Skeletal muscle tissue (tissue), 4 donors: ENCODE results near the gene AGO1. TPM values are rescaled to one million over a fixed set of nuclear protein-coding genes. Genes with fewer than 3 reads are reported as not detected.
A peak's percentile ranks its signal among the peaks of the same experiment; 100 is the strongest.
"Not testable (repeated sequence)": the region's sequence is repeated elsewhere in the genome, so short reads cannot be mapped to it uniquely, and the experiment has no call there.

Source experiments
- H3K27ac ChIP-seq: one replicate; pipeline ENCODE4 v1.7.0; 2013; ENCODE audit warnings: mild to moderate bottlenecking, low read depth, low read length, inconsistent platforms
- H3K27me3 ChIP-seq, 3 donors: one replicate each; pipeline ENCODE4 v1.7.0; 2013; ENCODE audit warnings: low read length in 3 of 3; ENCODE audit not compliant: control insufficient read depth in 3 of 3, insufficient read depth in 3 of 3
- H3K36me3 ChIP-seq, 3 donors: one replicate each; pipeline ENCODE4 v1.7.0; 2013; ENCODE audit warnings: low read length in 3 of 3; ENCODE audit not compliant: control insufficient read depth in 3 of 3, insufficient read depth in 3 of 3
- H3K4me1 ChIP-seq, 3 donors: one replicate each; pipeline ENCODE4 v1.7.0; 2013; ENCODE audit warnings: low read length in 3 of 3, mild to moderate bottlenecking in 3 of 3; ENCODE audit not compliant: control insufficient read depth in 3 of 3, insufficient read depth in 3 of 3
- H3K4me3 ChIP-seq, 3 donors: one replicate each; pipeline ENCODE4 v1.7.0; 2013; ENCODE audit warnings: low read length in 3 of 3
- H3K9ac ChIP-seq, 3 donors: one replicate each; pipeline ENCODE4 v1.7.0; 2013; ENCODE audit warnings: low read length in 3 of 3, mild to moderate bottlenecking in 3 of 3, moderate library complexity in 2 of 3, low read depth in 1 of 3
- H3K9me3 ChIP-seq, 3 donors: one replicate each; pipeline ENCODE4 v1.7.0; 2013; ENCODE audit warnings: low read length in 3 of 3; ENCODE audit not compliant: control insufficient read depth in 3 of 3
- total RNA-seq: library from RNA; depleted of rRNA; stranded (reverse); fragments of >200 nt; gene quantifications from one replicate; pipeline ENCODE4 v1.2.3, GENCODE V29; 2014
- donor health status: Osteomylitis.

Gene AGO1
- total RNA-seq, 1 donor from 2014 or later = 5.7 TPM

DNA sequence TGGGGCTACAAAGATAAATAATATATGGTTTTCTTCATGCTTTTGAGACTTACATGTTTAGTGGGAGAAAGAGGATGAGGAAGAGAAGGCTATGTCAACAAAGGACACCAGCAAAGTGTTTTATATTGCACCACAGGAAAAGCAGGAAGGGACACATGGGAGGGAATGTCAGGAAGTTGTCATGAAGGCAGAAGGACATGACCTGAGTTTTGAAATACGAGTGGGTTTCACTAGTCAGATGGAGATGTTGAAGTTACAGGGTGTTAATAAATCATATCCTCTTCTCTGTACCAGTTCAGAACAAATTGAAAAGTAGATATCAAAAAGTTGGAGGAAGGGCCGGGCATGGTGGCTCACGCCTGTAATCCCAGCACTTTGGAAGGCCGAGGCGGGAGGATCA lies 18.2 kb upstream of the AGO1 start:
- Histone ChIP-seq H3K9ac (no peak overlapping the region), H3K4me1 (no peaks in the 10 kb centered on the region), H3K4me3 (no peak overlapping the region), H3K36me3 (no peaks in the 10 kb centered on the region), H3K27ac (no peak overlapping the region), H3K9me3 (no peaks in the 10 kb centered on the region), H3K27me3 (peaks cover 0 to 2% (median 0%) of the 10 kb centered on the region in 3 donors)

DNA sequence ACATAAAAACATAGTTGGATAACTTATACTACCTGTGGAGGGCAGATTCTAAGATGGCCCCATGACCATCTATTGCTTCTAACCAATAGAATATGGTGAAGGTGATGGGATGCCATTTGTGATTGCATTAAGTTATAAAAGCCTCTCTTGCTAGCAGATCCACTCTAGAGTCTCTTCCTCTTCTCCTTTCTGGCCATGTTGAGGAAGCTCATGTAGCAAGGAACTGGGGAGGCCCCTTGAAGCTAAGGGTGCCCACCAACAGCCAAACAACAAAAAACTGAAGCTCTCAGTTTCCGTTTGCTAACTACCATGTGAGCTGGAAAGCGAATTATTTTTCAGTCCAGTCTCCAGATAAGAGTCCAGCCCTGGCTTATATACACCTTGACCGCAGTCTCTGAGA lies 16.0 kb upstream of the AGO1 start:
- Histone ChIP-seq H3K9ac (no peak overlapping the region), H3K4me1 (no peaks in the 10 kb centered on the region), H3K27ac (no peak overlapping the region), H3K36me3 (no peaks in the 10 kb centered on the region), H3K27me3 (peaks cover 0 to 2% (median 0%) of the 10 kb centered on the region in 3 donors), H3K4me3 (no peak overlapping the region), H3K9me3 (no peaks in the 10 kb centered on the region)

GRCh38 chr1:35869245-35869950 lies 13.6 kb upstream of the AGO1 start:
- H3K27me3 ChIP-seq, H3K27ac ChIP-seq, H3K4me3 ChIP-seq, H3K36me3 ChIP-seq, H3K9me3 ChIP-seq, H3K4me1 ChIP-seq, H3K9ac ChIP-seq: not testable (repeated sequence)

GRCh38 chr1:35870651-35871309 lies 12.2 kb upstream of the AGO1 start:
- H3K9me3 ChIP-seq = no peaks in the 10 kb centered on the region
- peaks cover 0 to 2% (median 0%) of the 10 kb centered on the region in 3 donors for H3K27me3 ChIP-seq

DNA sequence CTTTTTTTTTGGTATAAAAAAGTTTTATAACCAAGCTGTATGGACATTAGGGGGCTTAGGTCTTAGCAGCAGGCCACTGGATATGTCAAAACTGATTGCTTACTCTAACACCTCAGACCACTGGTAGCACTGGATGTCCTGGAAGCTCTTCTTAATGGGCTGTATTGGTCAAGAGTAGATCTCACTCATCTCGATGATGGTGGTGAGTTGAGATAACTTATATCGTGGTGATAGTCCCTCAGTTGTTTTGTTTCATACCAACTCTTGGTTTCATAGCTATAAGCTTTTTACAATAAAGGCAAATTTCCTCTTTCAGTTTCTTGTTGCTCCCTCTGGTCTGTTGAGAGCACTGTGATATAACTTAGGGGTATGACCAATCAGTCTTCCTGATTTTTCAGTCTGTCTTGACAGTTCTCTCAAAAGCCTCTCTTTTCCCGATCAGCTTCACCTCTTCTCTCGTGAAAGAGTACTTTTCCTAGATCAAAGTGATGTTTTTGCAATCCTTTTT lies 9.7 kb upstream of the AGO1 start:
- H3K36me3 ChIP-seq = no peaks in the 10 kb centered on the region
- H3K27ac ChIP-seq = no peak overlapping the region
- H3K9me3 ChIP-seq = no peaks in the 10 kb centered on the region
- H3K9ac ChIP-seq = no peak overlapping the region
- H3K4me3 ChIP-seq = no peak overlapping the region
- H3K4me1 ChIP-seq = no peaks in the 10 kb centered on the region
- H3K27me3 ChIP-seq = peaks cover 0 to 2% (median 0%) of the 10 kb centered on the region in 3 donors

More at GRCh38 chr1:35870651-35871309, 12.2 kb upstream of the AGO1 start:
- Histone ChIP-seq H3K9ac (no peak overlapping the region), H3K36me3 (no peaks in the 10 kb centered on the region), H3K27ac (no peak overlapping the region), H3K4me3 (no peak overlapping the region), H3K4me1 (no peaks in the 10 kb centered on the region)

- not testable (repeated sequence) for H3K36me3 ChIP-seq, H3K4me1 ChIP-seq
These were observed 8.9 kb upstream of the AGO1 start for GRCh38 chr1:35874115-35874514.

GRCh38 chr1:35876988-35877387 lies 6.0 kb upstream of the AGO1 start:
- Histone ChIP-seq H3K4me1 (no peaks in the 10 kb centered on the region), H3K36me3 (no peaks in the 10 kb centered on the region), H3K27me3 (no peaks in the 10 kb centered on the region), H3K27ac (no peak overlapping the region), H3K9me3 (no peaks in the 10 kb centered on the region), H3K4me3 (no peak overlapping the region), H3K9ac (no peak overlapping the region)

More at GRCh38 chr1:35874115-35874514, 8.9 kb upstream of the AGO1 start:
- H3K27ac ChIP-seq, H3K9me3 ChIP-seq, H3K4me3 ChIP-seq, H3K27me3 ChIP-seq, H3K9ac ChIP-seq: not testable (repeated sequence)

- Histone ChIP-seq H3K27ac (no peak overlapping the region), H3K36me3 (no peaks in the 10 kb centered on the region), H3K4me3 (no peak overlapping the region), H3K4me1 (peaks cover 7 to 31% (median 11%) of the 10 kb centered on the region in 3 donors), H3K9ac (no peak overlapping the region), H3K9me3 (no peaks in the 10 kb centered on the region), H3K27me3 (no peaks in the 10 kb centered on the region)
These were observed 1.1 kb upstream of the AGO1 start for GRCh38 chr1:35881850-35882273.

DNA sequence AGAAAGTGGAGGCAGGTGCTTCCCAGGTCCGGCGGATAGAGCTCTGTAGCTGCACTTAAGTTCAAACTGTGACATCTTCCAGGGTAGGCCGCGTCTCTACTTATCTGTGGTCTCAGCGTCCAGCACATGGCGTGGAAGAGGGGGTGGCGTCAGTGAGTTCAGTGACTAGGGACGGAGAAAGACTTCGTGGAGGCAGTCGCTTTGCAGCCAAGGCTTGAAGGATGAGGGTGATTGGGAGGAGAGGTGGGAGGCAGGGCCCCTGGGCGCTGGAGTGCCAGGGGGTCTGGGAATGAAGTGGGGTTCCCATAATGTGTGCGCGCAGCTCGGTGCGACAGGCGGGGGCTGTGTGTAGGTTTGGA lies 444 bp upstream of the AGO1 start:
- Histone ChIP-seq H3K4me1 (peaks cover 7 to 33% (median 11%) of the 10 kb centered on the region in 3 donors), H3K4me3 (peak overlapping the region; percentile 66 to 98 (median 83)), H3K27ac (no peak overlapping the region), H3K9me3 (no peaks in the 10 kb centered on the region), H3K36me3 (no peaks in the 10 kb centered on the region), H3K27me3 (no peaks in the 10 kb centered on the region), H3K9ac (peak overlapping the region; percentile 43 to 96 (median 83))

DNA sequence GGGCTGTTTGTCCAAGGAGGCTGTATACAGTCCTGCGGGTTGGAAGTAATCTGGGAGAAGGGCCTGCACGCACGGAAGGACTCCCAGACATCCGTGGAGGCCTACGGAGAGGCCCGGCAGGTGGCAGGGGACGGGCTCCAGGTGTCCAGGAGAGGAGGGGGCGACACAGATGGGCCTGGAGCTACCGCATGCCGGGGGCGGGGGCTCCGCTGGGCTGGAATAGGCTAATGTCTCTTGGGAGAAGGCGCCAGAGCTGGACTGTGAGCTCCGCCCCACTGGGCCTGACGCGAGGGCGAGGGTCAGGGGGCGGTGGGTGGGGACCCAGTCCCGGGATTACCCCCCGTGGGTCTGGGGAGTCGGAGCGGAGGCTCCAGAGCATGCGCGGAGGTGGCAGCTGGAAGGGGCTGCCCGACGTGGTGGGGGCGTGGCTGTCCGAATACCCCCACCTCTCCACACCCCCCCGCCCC lies 659 bp downstream of the AGO1 start:
- Histone ChIP-seq H3K36me3 (peaks cover 0 to 4% (median 4%) of the 10 kb centered on the region in 3 donors), H3K9ac (peak overlapping the region; percentile 83 to 96 (median 92)), H3K27me3 (no peaks in the 10 kb centered on the region), H3K4me1 (peaks cover 7 to 33% (median 11%) of the 10 kb centered on the region in 3 donors), H3K4me3 (peak overlapping the region; percentile 83 to 98 (median 89)), H3K9me3 (no peaks in the 10 kb centered on the region), H3K27ac (peak overlapping the region; percentile 58)
